Activated CD4-positive, alpha-beta T cell treated with anti-CD3 and anti-CD28 coated beads for 48 hours (primary cell): Measurements from ENCODE around the gene CAAP1.
A peak's percentile ranks its signal among the peaks of the same experiment; 100 is the strongest.
"Not testable (repeated sequence)": the region's sequence is repeated elsewhere in the genome, so short reads cannot be mapped to it uniquely, and the experiment has no call there.

Experiments
- DNase-seq: peaks from one replicate; pipeline ENCODE4 v3.0.0-alpha.2; 2020

Gene CAAP1, protein sequence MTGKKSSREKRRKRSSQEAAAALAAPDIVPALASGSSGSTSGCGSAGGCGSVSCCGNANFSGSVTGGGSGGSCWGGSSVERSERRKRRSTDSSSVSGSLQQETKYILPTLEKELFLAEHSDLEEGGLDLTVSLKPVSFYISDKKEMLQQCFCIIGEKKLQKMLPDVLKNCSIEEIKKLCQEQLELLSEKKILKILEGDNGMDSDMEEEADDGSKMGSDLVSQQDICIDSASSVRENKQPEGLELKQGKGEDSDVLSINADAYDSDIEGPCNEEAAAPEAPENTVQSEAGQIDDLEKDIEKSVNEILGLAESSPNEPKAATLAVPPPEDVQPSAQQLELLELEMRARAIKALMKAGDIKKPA

GRCh38 chr9:26892251-26893029, at the start of gene CAAP1:
TSS of gene CAAP1 (minus strand) at chr9:26892802. CDS start at chr9:26892715, 87 bp downstream.
- DNase-seq, result peak; percentile 97

- no peak for DNase-seq
Observed at GRCh38 chr9:26940779-26941178, 48.2 kb upstream of the CAAP1 start.

GRCh38 chr9:26939955-26940711, 47.5 kb upstream of the CAAP1 start:
- DNase-seq, result no peak

GRCh38 chr9:26937816-26938371, 45.3 kb upstream of the CAAP1 start:
- no peak for DNase-seq

DNA sequence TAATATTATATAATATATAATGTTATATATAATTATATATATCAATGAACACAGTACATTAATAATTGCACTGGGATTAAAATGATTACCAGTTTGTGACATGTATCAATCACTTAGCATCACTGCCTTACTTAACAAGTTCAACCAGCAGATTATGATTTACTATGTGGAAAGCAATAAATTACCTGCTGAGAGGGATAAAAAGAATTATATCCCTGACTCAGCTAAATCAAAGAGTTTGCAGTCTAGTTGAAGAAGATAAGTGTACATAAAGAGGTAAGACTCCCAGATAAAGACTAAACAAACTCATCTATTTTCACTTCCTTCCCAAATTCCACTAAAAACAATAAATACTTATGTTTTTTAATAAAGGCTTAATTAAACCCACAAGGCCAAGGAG, 43.2 kb upstream of the CAAP1 start:
- no peak for DNase-seq

- no peak for DNase-seq
Observed at GRCh38 chr9:26928902-26929495, 36.4 kb upstream of the CAAP1 start.

GRCh38 chr9:26925609-26926008, 33.0 kb upstream of the CAAP1 start:
- DNase-seq, result no peak

GRCh38 chr9:26919698-26920097, 27.1 kb upstream of the CAAP1 start:
- no peak for DNase-seq

DNA sequence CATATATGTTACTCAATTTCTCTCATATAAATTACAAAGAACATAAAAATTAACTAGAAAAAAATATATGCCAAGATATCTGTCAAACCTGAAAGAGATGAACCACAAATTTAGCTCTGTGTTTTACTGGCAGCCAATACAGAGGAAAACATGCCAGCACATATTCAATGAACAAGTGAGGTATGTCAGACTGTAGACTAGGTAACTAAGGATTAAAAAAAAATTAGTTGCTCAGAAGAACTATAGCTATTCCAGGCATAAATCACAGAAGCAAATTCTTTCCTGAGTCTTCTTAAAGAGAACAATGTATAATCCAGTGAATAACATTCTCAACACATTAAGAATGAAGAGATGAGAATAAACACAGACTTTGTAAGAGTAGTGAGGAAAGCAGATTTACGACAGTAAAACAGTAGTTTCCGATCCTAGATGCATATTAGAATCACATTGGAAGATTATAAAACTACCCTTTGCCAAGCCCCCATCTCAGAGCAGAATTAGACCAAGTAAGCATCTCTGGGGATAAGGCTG, 20.6 kb upstream of the CAAP1 start:
- no peak for DNase-seq

DNA sequence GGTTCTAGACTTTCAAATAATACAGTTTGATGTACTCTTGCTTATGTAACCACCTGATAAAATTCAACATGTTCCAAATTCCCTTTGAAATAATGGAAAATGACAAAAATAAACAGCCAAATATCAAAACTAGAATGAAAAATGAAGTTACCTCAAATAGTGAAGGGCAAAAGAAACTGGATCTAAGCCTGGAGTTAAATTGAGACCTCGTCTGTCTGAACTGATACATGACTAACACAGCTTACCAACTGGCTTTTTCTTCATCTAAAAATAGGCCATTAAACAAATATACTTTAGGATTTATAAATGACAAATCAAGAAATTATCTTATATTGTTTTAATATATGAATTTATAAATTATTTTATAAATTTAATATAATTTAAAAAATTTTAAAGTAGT, 12.1 kb upstream of the CAAP1 start:
- DNase-seq, result no peak

DNA sequence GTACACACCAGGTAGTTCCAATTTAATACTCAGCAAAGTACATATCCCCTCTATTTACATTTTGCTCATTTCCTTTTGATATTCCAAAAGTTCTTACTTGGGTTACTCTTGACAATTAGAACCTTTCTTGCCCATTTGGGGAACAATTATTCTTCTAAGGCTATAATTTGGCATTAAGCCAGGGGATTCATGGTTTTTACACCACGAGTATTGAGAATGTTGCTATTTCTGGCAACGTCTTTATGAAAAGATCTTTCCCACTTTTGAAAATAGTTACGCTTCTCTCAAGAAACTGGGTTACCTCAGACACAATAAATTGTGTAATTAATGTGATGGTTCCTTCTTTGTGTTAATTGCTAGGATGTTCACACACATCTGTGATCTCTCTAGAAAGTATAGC, 11.5 kb upstream of the CAAP1 start:
- no peak for DNase-seq

DNA sequence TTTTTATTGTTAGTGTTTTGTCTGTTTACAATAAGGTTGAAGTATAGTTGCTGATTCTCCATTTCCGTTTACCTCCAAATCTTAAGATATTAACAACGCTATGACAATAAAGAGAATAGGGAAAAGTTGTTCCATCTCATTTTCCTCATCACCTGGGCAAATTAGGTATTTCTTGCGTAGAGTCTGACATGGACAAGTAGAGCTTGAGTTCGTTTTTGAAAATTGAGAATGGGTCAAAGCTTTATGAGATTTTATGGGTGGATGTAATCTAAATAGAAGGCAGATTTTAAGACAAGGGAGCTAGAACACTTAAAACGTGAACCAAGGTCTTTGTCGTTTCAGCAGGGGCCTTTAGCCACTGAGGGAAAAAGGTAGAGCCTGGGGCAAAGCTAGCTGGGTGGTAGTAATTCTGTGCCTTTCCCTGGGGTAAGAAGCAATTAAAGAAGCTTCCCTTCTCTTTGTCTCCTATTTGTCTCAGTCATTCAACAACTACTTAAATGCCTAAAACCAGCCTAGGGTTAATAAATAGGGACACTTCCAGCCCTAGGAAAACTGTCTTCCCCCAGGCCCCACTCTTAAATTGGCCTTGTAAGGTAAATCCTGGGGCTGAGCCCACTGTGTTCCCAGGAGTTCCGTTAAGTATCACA, 551 bp upstream of the CAAP1 start:
- DNase-seq, result no peak

GRCh38 chr9:26891726-26892125, 876 bp downstream of the CAAP1 start:
- DNase-seq, result no peak

GRCh38 chr9:26888271-26888670, 4.3 kb downstream of the CAAP1 start:
- no peak for DNase-seq

DNA sequence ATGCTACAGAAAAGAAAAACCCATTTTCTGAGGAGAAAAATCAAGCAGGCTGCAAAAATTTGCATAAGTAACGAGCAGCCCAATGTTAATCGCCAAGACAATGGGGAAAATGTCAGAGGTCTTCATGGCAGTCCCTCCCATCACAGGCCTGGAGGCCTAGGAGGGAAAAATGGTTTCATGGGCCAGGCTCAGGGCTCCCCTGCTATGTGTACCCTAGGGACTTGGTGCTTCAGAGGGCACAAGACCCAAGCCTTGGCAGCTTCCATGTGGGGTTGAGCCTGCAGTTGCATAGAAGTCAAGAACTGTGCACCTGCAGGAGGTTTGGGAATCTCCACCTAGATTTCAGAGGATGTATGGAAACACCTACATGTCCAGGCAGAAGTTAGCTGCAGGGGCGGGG, 10.4 kb downstream of the CAAP1 start:
- no peak for DNase-seq

DNA sequence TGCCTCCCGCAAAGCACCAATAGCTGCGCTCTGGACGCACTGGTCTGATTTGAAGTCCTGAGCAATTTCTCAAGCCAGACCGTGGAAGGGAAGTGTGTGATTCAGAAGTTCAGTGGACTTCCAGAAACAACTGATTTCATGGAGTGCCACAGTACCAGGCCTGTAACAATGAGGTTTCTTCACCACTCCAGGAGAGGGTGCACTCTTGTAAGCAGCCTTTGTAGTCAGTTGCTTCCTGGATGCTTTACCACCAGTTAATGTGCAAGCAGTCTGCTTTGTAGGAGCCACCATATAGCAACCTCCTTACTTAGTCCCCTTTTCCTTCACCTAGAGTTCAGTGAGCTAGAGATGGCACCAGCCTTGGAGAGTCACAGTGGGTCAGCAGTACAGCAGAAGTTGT, 12.3 kb downstream of the CAAP1 start:
- no peak for DNase-seq

DNA sequence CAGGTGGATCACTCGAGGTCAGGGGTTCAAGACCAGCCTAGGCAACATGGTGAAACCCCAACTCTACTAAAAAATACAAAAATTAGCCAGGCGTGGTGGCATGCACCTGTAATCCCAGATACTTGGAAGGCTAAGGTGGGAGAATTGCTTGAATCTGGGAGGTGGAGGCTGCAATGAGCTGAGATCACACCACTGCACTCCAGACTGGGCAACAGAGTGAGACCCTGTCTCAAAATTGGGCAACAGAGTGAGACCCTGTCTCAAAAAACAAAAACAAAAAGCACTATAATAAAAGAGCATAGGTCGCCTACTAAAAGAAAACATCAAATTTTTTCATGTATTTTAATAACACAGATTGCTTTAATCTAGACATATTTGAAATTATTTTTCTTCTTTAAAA, 17.4 kb downstream of the CAAP1 start:
- DNase-seq, result not testable (repeated sequence)

- no peak for DNase-seq
Observed at GRCh38 chr9:26870292-26870691, 22.3 kb downstream of the CAAP1 start.

- DNase-seq, result no peak
Observed at GRCh38 chr9:26863074-26863473, 29.5 kb downstream of the CAAP1 start.

GRCh38 chr9:26856413-26857032, 36.1 kb downstream of the CAAP1 start:
- DNase-seq, result peak; percentile 24

GRCh38 chr9:26850995-26851394, 41.6 kb downstream of the CAAP1 start:
- no peak for DNase-seq

GRCh38 chr9:26833792-26834191, 58.8 kb downstream of the CAAP1 start:
- no peak for DNase-seq
